Chondrocyte (in vitro differentiated cells): ENCODE measurements around the gene ARSJ. TPM values are rescaled to one million over a fixed set of nuclear protein-coding genes. Genes with fewer than 3 reads are reported as not detected.
A peak's percentile ranks its signal among the peaks of the same experiment; 100 is the strongest.

Experiments
- DNase-seq: peaks from one replicate; pipeline ENCODE4 v3.0.0; 2021; ENCODE audit warnings: mixed read lengths, low spot score
- H3K27ac Mint-ChIP-seq: one replicate; pipeline ENCODE4 v1.8.0; 2021; ENCODE audit warnings: mild to moderate bottlenecking, moderate library complexity, mixed read lengths; ENCODE audit not compliant: unreplicated experiment
- H3K27me3 Mint-ChIP-seq: 2 replicates; pipeline ENCODE4 v1.8.0; 2021; ENCODE audit warnings: low read depth, mixed read lengths
- H3K36me3 Mint-ChIP-seq: 2 replicates; pipeline ENCODE4 v1.8.0; 2021; ENCODE audit warnings: low read depth, mixed read lengths
- H3K4me1 Mint-ChIP-seq: 2 replicates; pipeline ENCODE4 v1.8.0; 2021; ENCODE audit warnings: low read depth, mild to moderate bottlenecking, mixed read lengths
- H3K4me3 Mint-ChIP-seq: one replicate; pipeline ENCODE4 v1.8.0; 2021; ENCODE audit warnings: mild to moderate bottlenecking, moderate library complexity, mixed read lengths; ENCODE audit not compliant: unreplicated experiment
- H3K9me3 Mint-ChIP-seq: 2 replicates; pipeline ENCODE4 v1.8.0; 2021; ENCODE audit warnings: low read depth, mixed read lengths
- total RNA-seq: library from RNA; stranded (reverse); gene quantifications from 3 replicates; pipeline ENCODE4 v1.2.1, GENCODE V29; 2021
- TF ChIP-seq, protein P1 (sequence below): fragments of 200-600 bp; sonication (generic); IDR thresholded peaks from 2 replicates; pipeline ENCODE4 v1.5.0; 2021; ENCODE audit warnings: antibody characterized with exemption, mild to moderate bottlenecking, moderate library complexity

ARSJ gene
- total RNA-seq, 1 donor from 2014 or later = 80.9 TPM

DNA sequence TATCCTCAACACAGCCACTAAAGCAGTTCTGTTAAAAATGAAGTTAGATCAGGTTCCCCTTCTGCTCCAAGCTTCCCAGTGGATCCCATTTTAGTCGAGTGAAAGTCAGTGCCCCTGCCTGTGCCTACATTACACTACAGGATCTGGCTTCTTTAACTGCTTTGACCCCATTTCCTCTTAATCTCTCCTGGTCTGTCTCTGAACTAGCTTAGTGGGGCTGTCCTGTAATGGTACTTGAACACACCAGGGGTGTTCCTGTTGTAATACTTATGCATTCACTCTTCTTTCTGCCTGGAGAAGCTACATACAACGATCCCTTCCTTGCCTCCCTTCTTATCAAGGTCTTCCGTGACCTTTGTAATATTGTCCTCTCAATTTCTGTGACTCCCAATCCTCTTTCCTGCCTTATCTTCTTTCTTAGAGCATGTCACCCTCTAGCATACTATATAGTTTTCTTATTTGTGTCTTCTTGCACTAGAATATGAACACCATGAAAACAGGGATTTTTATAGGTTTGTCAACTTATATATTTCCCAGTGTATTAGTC, 16.7 kb downstream of the ARSJ start:
- H3K27ac Mint-ChIP-seq = peak overlapping the region; percentile 79
- H3K4me3 Mint-ChIP-seq = no peak overlapping the region
- H3K4me1 Mint-ChIP-seq = peaks cover 83% of the 10 kb centered on the region
- H3K27me3 Mint-ChIP-seq = no peaks in the 10 kb centered on the region
- peaks cover 4% of the 10 kb centered on the region for H3K9me3 Mint-ChIP-seq
- H3K36me3 Mint-ChIP-seq = peaks cover 12% of the 10 kb centered on the region
- TF ChIP-seq, protein P1, sequence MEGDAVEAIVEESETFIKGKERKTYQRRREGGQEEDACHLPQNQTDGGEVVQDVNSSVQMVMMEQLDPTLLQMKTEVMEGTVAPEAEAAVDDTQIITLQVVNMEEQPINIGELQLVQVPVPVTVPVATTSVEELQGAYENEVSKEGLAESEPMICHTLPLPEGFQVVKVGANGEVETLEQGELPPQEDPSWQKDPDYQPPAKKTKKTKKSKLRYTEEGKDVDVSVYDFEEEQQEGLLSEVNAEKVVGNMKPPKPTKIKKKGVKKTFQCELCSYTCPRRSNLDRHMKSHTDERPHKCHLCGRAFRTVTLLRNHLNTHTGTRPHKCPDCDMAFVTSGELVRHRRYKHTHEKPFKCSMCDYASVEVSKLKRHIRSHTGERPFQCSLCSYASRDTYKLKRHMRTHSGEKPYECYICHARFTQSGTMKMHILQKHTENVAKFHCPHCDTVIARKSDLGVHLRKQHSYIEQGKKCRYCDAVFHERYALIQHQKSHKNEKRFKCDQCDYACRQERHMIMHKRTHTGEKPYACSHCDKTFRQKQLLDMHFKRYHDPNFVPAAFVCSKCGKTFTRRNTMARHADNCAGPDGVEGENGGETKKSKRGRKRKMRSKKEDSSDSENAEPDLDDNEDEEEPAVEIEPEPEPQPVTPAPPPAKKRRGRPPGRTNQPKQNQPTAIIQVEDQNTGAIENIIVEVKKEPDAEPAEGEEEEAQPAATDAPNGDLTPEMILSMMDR = no peak
- no peak for DNase-seq

DNA sequence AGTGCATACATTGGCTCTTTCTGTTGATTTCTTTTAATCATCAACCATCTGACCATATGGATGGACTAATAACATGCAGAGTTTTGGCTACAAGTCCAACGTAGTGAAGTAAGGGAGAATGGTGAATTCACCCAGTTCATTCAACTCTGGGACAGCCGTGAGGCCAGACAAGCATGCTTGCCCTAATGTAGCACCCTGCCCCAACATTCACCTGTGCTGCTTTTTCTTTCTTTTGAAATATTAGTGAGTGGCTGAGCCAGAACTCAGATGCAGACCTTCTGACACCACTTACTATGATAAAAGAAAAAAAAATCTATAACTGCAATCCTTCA, 17.5 kb downstream of the ARSJ start:
- Mint-ChIP-seq H3K36me3 (peaks cover 12% of the 10 kb centered on the region), H3K9me3 (peaks cover 4% of the 10 kb centered on the region), H3K4me1 (peaks cover 85% of the 10 kb centered on the region), H3K27ac (peak overlapping the region; percentile 92), H3K4me3 (no peak overlapping the region), H3K27me3 (no peaks in the 10 kb centered on the region)
- TF ChIP-seq, protein P1 = no peak
- no peak for DNase-seq

DNA sequence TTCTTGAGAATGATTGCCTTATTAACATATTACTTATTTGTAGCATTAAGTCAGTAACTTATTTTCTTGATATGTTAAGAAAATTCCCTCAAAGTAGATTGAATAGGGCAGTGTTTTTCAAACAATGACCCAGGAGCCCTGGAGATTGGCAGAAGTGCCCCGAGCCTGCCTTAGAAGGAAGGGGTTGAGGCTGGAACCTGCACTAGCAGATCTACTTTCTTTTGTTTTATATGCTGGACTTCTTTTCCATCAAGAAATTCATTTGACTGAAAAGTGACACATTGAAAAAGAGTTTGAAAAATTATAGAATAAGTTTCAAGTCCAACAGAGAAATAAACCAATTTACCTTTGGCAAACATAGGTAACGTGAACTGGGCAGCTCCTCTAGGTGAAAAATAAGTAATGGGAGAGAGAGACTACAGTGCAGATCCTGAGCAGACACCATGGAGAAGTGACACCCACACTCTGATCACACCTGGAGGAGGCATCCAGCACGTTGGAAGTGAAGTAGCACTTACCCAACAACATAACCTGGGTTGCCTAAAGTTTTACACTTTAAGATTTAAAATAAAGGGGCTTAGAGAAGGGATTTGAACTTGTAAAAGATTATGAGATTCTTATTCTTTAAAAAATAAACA, 18.6 kb downstream of the ARSJ start:
- peaks cover 8% of the 10 kb centered on the region for H3K36me3 Mint-ChIP-seq
- H3K4me1 Mint-ChIP-seq = peaks cover 88% of the 10 kb centered on the region
- TF ChIP-seq, protein P1 = no peak
- peak overlapping the region; percentile 92 for H3K27ac Mint-ChIP-seq
- H3K27me3 Mint-ChIP-seq = no peaks in the 10 kb centered on the region
- H3K9me3 Mint-ChIP-seq = peaks cover 4% of the 10 kb centered on the region
- H3K4me3 Mint-ChIP-seq = peak overlapping the region; percentile 18
- DNase-seq = no peak

DNA sequence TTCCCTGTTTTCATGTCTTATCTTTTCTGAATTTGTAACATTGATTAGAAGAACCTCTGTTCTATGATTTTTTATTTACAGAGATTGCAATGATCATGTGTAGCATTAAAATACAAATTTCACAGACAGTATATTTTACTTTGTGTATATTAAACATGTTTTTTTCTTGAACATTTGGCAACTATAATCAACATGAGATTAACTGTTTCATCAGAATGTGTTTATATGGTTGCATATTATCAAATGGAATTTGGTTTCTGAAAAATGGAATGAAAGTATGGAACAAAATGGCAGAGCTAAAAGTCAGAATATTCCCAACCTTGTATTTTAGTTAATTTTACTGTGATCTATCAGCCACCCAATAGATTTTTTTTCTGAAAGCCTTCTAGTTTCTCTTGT, 19.9 kb downstream of the ARSJ start:
- Mint-ChIP-seq H3K27ac (peak overlapping the region; percentile 92), H3K9me3 (peaks cover 4% of the 10 kb centered on the region), H3K4me1 (peaks cover 93% of the 10 kb centered on the region), H3K36me3 (peaks cover 10% of the 10 kb centered on the region), H3K27me3 (no peaks in the 10 kb centered on the region), H3K4me3 (peak overlapping the region; percentile 18)
- TF ChIP-seq, protein P1 = no peak
- no peak for DNase-seq

DNA sequence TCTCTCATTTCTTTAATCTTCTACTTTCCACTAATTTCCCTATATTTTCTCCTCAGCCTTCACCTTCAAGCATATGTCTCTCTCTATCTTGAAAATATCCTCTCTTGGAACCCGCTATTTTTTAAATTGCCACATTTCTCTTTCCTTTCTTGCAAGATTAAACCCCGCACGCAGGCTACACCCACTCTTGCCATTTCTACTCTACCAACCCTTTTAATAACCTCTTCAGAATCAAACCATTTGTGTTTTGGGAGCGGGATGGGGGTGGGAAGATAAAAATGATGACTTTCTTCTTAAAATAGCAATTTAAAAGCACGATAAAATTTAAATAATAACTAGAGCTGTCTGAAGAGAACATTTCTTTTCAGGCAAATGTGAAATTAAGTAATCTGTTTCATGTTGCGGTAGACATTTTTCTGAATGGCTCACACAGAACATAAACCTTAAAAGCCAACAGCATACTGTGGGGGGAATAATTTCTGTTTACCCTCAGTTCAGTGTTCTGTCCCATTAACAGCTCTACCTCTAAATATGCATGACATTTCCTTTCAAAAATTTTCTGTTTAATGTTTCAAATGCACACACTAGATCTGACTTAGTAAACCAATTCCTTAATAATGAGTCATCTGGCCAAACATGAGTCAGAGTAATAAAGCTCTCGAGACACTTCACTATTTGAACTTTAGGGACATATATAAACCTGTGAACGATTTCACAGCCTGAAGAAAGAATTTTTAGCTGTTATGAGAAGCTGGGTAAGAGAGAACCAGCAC, 20.5 kb downstream of the ARSJ start:
- no peak for DNase-seq
- Mint-ChIP-seq H3K27me3 (no peaks in the 10 kb centered on the region), H3K9me3 (peaks cover 4% of the 10 kb centered on the region), H3K36me3 (peaks cover 9% of the 10 kb centered on the region), H3K4me3 (peak overlapping the region; percentile 18), H3K4me1 (peaks cover 89% of the 10 kb centered on the region), H3K27ac (peak overlapping the region; percentile 92)
- TF ChIP-seq, protein P1 = no peak
